ENCODE measurements around the gene PIK3R5.

Gene PIK3R5

GRCh38 chr17:8829036-8829941, 136.2 kb downstream of the PIK3R5 start:
- DNase-seq (ENCODE audit: low spot score), result no peak

Measured in hematopoietic multipotent progenitor cell treated with erythropoietin and hydrocortisone succinate and interleukin-3 and kit ligand, for 17 days (in vitro differentiated cells).